Trophoblast cell (in vitro differentiated cells and primary cell): Measurements from ENCODE around the gene BCDIN3D.
A peak's percentile ranks its signal among the peaks of the same experiment; 100 is the strongest.

Source experiments
- DNase-seq, 2 donors: peaks; one replicate each; pipeline ENCODE4 v3.0.0-alpha.2; 2016
- H2AFZ ChIP-seq: 2 replicates; pipeline ENCODE4 v1.6.1; 2013; ENCODE audit warnings: low read length, moderate library complexity, mild to moderate bottlenecking; ENCODE audit not compliant: insufficient read depth, poor library complexity
- H2AK5ac ChIP-seq: 2 replicates; pipeline ENCODE4 v1.6.1; 2013; ENCODE audit warnings: mild to moderate bottlenecking, low read length
- H2BK120ac ChIP-seq: 2 replicates; pipeline ENCODE4 v1.6.1; 2013; ENCODE audit warnings: low read length, mild to moderate bottlenecking, moderate library complexity; ENCODE audit not compliant: insufficient read depth, poor library complexity
- H2BK12ac ChIP-seq: 2 replicates; pipeline ENCODE4 v1.6.1; 2013; ENCODE audit warnings: mild to moderate bottlenecking, low read length, moderate library complexity
- H2BK5ac ChIP-seq: 2 replicates; pipeline ENCODE4 v1.6.1; 2013; ENCODE audit warnings: low read length, low read depth, moderate library complexity, mild to moderate bottlenecking; ENCODE audit not compliant: poor library complexity
- H3K14ac ChIP-seq: 2 replicates; pipeline ENCODE4 v1.6.1; 2013; ENCODE audit warnings: mild to moderate bottlenecking, low read length
- H3K18ac ChIP-seq: 2 replicates; pipeline ENCODE4 v1.6.1; 2013; ENCODE audit warnings: mild to moderate bottlenecking, low read length
- H3K23ac ChIP-seq: 2 replicates; pipeline ENCODE4 v1.6.1; 2013; ENCODE audit warnings: low read length
- H3K27ac ChIP-seq: 2 replicates; pipeline ENCODE4 v1.5.1; 2013; ENCODE audit warnings: low read depth, mild to moderate bottlenecking, inconsistent platforms, low read length, moderate library complexity
- H3K27me3 ChIP-seq: 2 replicates; pipeline ENCODE4 v1.6.1; 2013; ENCODE audit warnings: inconsistent platforms, mild to moderate bottlenecking, low read length, moderate library complexity; ENCODE audit not compliant: insufficient read depth
- H3K36me3 ChIP-seq, 2 experiments: 1 replicate in 1 of 2; 2 replicates in 1 of 2; pipeline ENCODE4 v1.6.1; 2013; ENCODE audit warnings: low read length in 2 of 2, mild to moderate bottlenecking in 2 of 2, moderate library complexity in 1 of 2; ENCODE audit not compliant: insufficient read depth in 2 of 2, control insufficient read depth in 1 of 2
- H3K4ac ChIP-seq: 2 replicates; pipeline ENCODE4 v1.6.1; 2013; ENCODE audit warnings: low read depth, mild to moderate bottlenecking, low read length, moderate library complexity
- H3K4me1 ChIP-seq, 2 experiments: 1 replicate in 1 of 2; 2 replicates in 1 of 2; pipeline ENCODE4 v1.6.1; 2013; ENCODE audit warnings: low read length in 2 of 2, mild to moderate bottlenecking in 2 of 2, moderate library complexity in 1 of 2; ENCODE audit not compliant: insufficient read depth in 2 of 2, control insufficient read depth in 1 of 2
- H3K4me2 ChIP-seq: 2 replicates; pipeline ENCODE4 v1.6.1; 2013; ENCODE audit warnings: inconsistent platforms, mild to moderate bottlenecking, low read length, moderate library complexity
- H3K4me3 ChIP-seq: 2 replicates; pipeline ENCODE4 v1.5.1; 2013; ENCODE audit warnings: mild to moderate bottlenecking, low read depth, low read length, inconsistent platforms
- H3K79me1 ChIP-seq: one replicate; pipeline ENCODE4 v1.6.1; 2013; ENCODE audit warnings: low read length
- H3K79me2 ChIP-seq: 2 replicates; pipeline ENCODE4 v1.6.1; 2013; ENCODE audit warnings: low read length, mild to moderate bottlenecking; ENCODE audit not compliant: control insufficient read depth, insufficient read depth, poor library complexity
- H3K9ac ChIP-seq: 2 replicates; pipeline ENCODE4 v1.6.1; 2013; ENCODE audit warnings: mild to moderate bottlenecking, low read length
- H3K9me3 ChIP-seq: 2 replicates; pipeline ENCODE4 v1.6.1; 2013; ENCODE audit warnings: low read depth, mild to moderate bottlenecking, control low read depth, inconsistent platforms, low read length; ENCODE audit not compliant: insufficient read depth
- H4K12ac ChIP-seq: 2 replicates; pipeline ENCODE4 v1.6.1; 2013; ENCODE audit warnings: low read depth, mild to moderate bottlenecking, low read length, moderate library complexity
- H4K8ac ChIP-seq: 2 replicates; pipeline ENCODE4 v1.6.1; 2013; ENCODE audit warnings: low read depth, mild to moderate bottlenecking, low read length, moderate library complexity
- H4K91ac ChIP-seq: one replicate; pipeline ENCODE4 v1.6.1; 2013; ENCODE audit warnings: low read depth, mild to moderate bottlenecking, low read length, moderate library complexity
- WGBS: extraction: QIAGEN DNeasy Blood & Tissue Kit; methylation state at CpG from one replicate; pipeline ENCODE4 v1.1.7; 2013; ENCODE audit warnings: missing lambda C conversion rate; ENCODE audit not compliant: insufficient read length, insufficient coverage; ENCODE audit errors: extremely low coverage; 5-methylcytosine and 5-hydroxymethylcytosine counted together

BCDIN3D gene

GRCh38 chr12:49791700-49792099, 51.2 kb downstream of the BCDIN3D start:
- no peaks in the 10 kb centered on the region for H3K79me2 ChIP-seq

GRCh38 chr12:49790741-49791555, 52.0 kb downstream of the BCDIN3D start:
- H3K9ac ChIP-seq: no peak overlapping the region
- H3K9me3 ChIP-seq: no peaks in the 10 kb centered on the region
- H2AK5ac ChIP-seq: no peak overlapping the region
- H3K36me3 ChIP-seq: peaks cover 33 to 39% of the 10 kb centered on the region in 2 experiments
- H2BK12ac ChIP-seq: no peak overlapping the region
- no peaks in the 10 kb centered on the region for H3K4me1 ChIP-seq
- no peak for DNase-seq
- peak overlapping the region; percentile 30 for H4K8ac ChIP-seq
- no peaks in the 10 kb centered on the region for H3K79me1 ChIP-seq
- no peak overlapping the region for H3K4me3 ChIP-seq
- H2BK120ac ChIP-seq: no peak overlapping the region
- H3K79me2 ChIP-seq: no peaks in the 10 kb centered on the region
- no peak overlapping the region for H2AFZ ChIP-seq
- H4K12ac ChIP-seq: no peak overlapping the region
- H3K23ac ChIP-seq: no peak overlapping the region
- H3K4me2 ChIP-seq: no peak overlapping the region
- H4K91ac ChIP-seq: no peak overlapping the region
- H3K4ac ChIP-seq: no peak overlapping the region
- no peak overlapping the region for H2BK5ac ChIP-seq
- H3K27me3 ChIP-seq: no peaks in the 10 kb centered on the region
- no CpG with 5 or more reads among the region's 22 CpGs for WGBS
- no peak overlapping the region for H3K27ac ChIP-seq
- no peak overlapping the region for H3K14ac ChIP-seq
- H3K18ac ChIP-seq: no peak overlapping the region

More at GRCh38 chr12:49791700-49792099, 51.2 kb downstream of the BCDIN3D start:
- Histone ChIP-seq H3K14ac (no peak overlapping the region), H3K36me3 (peaks cover 41 to 47% of the 10 kb centered on the region in 2 experiments), H3K23ac (no peak overlapping the region), H3K4me3 (no peak overlapping the region), H2BK120ac (no peak overlapping the region), H3K9ac (no peak overlapping the region), H2AFZ (no peak overlapping the region), H4K8ac (no peak overlapping the region), H3K9me3 (no peaks in the 10 kb centered on the region), H3K27me3 (no peaks in the 10 kb centered on the region), H3K4me1 (no peaks in the 10 kb centered on the region), H4K12ac (no peak overlapping the region), H3K79me1 (no peaks in the 10 kb centered on the region), H2AK5ac (no peak overlapping the region), H3K4ac (no peak overlapping the region), H3K27ac (no peak overlapping the region), H4K91ac (no peak overlapping the region), H2BK5ac (no peak overlapping the region), H3K4me2 (no peak overlapping the region), H2BK12ac (no peak overlapping the region), H3K18ac (no peak overlapping the region)
- DNase-seq: no peak
- WGBS: no CpG with 5 or more reads among the region's 23 CpGs

- DNase-seq: peak; percentile 53 to 79
- Histone ChIP-seq H2BK12ac (no peak overlapping the region), H3K36me3 (peaks cover 24 to 30% of the 10 kb centered on the region in 2 experiments), H2AFZ (no peak overlapping the region), H3K79me1 (no peaks in the 10 kb centered on the region), H2BK5ac (no peak overlapping the region), H2AK5ac (no peak overlapping the region), H3K4ac (no peak overlapping the region), H3K23ac (no peak overlapping the region), H3K9me3 (no peaks in the 10 kb centered on the region), H3K4me2 (no peak overlapping the region), H2BK120ac (no peak overlapping the region), H3K9ac (no peak overlapping the region), H3K18ac (no peak overlapping the region), H3K4me3 (no peak overlapping the region), H4K91ac (no peak overlapping the region), H3K27ac (no peak overlapping the region), H4K12ac (no peak overlapping the region), H3K4me1 (no peaks in the 10 kb centered on the region), H3K14ac (no peak overlapping the region), H3K79me2 (no peaks in the 10 kb centered on the region), H4K8ac (no peak overlapping the region), H3K27me3 (no peaks in the 10 kb centered on the region)
- WGBS: no CpG with 5 or more reads among the region's 3 CpGs
These were observed 52.9 kb downstream of the BCDIN3D start for GRCh38 chr12:49789992-49790391.

- Histone ChIP-seq H2AK5ac (no peak overlapping the region), H3K4me2 (no peak overlapping the region), H3K27ac (no peak overlapping the region), H3K4ac (no peak overlapping the region), H3K79me2 (no peaks in the 10 kb centered on the region), H4K91ac (no peak overlapping the region), H4K8ac (no peak overlapping the region), H3K4me3 (no peak overlapping the region), H3K18ac (no peak overlapping the region), H2BK120ac (no peak overlapping the region), H3K9ac (no peak overlapping the region), H3K4me1 (no peaks in the 10 kb centered on the region), H4K12ac (no peak overlapping the region), H2AFZ (no peak overlapping the region), H2BK12ac (no peak overlapping the region), H2BK5ac (no peak overlapping the region), H3K79me1 (no peaks in the 10 kb centered on the region), H3K36me3 (peaks cover 14 to 15% of the 10 kb centered on the region in 2 experiments), H3K9me3 (no peaks in the 10 kb centered on the region), H3K27me3 (no peaks in the 10 kb centered on the region), H3K14ac (no peak overlapping the region), H3K23ac (no peak overlapping the region)
- WGBS: no CpG with 5 or more reads among the region's 2 CpGs
- no peak for DNase-seq
These were observed 55.2 kb downstream of the BCDIN3D start for GRCh38 chr12:49787672-49788071.
